ENCODE measurements around the gene APOC4.

DNA sequence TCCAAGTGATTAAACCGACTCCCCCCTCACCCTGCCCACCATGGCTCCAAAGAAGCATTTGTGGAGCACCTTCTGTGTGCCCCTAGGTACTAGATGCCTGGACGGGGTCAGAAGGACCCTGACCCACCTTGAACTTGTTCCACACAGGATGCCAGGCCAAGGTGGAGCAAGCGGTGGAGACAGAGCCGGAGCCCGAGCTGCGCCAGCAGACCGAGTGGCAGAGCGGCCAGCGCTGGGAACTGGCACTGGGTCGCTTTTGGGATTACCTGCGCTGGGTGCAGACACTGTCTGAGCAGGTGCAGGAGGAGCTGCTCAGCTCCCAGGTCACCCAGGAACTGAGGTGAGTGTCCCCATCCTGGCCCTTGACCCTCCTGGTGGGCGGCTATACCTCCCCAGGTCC, 34.4 kb upstream of the APOC4 start:
- TF ChIP-seq GATA2 (IDR thresholded peaks at IDR 0.05; ENCODE audit: low read depth, low read length) (no peak), GATA3 (IDR thresholded peaks at IDR 0.05; ENCODE audit: low read depth, low read length) (no peak)

Data from SH-SY5Y (cell line).